WERI-Rb-1 (cell line): ENCODE measurements around the gene SLC12A8.

Experiments
- DNase-seq: peaks from one replicate; pipeline ENCODE4 v3.0.0-alpha.2; 2020
- H3K27ac ChIP-seq: fragments of 250-450 bp; sonication (Bioruptor Pico); 2 replicates; pipeline ENCODE4 v1.5.1; 2020; ENCODE audit warnings: mild to moderate bottlenecking, moderate library complexity
- H3K27me3 ChIP-seq: fragments of 250-450 bp; sonication (Bioruptor Pico); 2 replicates; pipeline ENCODE4 v1.5.1; 2021; ENCODE audit warnings: mild to moderate bottlenecking, low read depth, moderate library complexity; ENCODE audit not compliant: insufficient read depth, severe bottlenecking
- H3K36me3 ChIP-seq: fragments of 250-450 bp; sonication (Bioruptor Pico); 2 replicates; pipeline ENCODE4 v1.5.1; 2020; ENCODE audit warnings: mild to moderate bottlenecking, moderate library complexity
- H3K4me3 ChIP-seq: 2 replicates; pipeline ENCODE4 v1.5.1; 2011; ENCODE audit warnings: low read depth, mild to moderate bottlenecking, control low read depth, low read length
- H3K9me3 ChIP-seq: fragments of 250-450 bp; sonication (Bioruptor Pico); 2 replicates; pipeline ENCODE4 v1.5.1; 2021; ENCODE audit warnings: mild to moderate bottlenecking, moderate library complexity; ENCODE audit not compliant: severe bottlenecking
- CTCF ChIP-seq: IDR thresholded peaks from 2 replicates; pipeline ENCODE4 v1.5.1; 2011; ENCODE audit warnings: low read depth, mild to moderate bottlenecking, control low read depth, inconsistent platforms, low read length

The SLC12A8 gene

GRCh38 chr3:125229168-125229567 is 16.6 kb upstream of the SLC12A8 start:
- no peak for TF ChIP-seq CTCF
- DNase-seq: no peak
- H3K27ac ChIP-seq: no peak overlapping the region
- H3K9me3 ChIP-seq: no peaks in the 10 kb centered on the region
- no peak overlapping the region for H3K4me3 ChIP-seq
- H3K27me3 ChIP-seq: no peaks in the 10 kb centered on the region
- peaks cover 16% of the 10 kb centered on the region for H3K36me3 ChIP-seq

- DNase-seq: no peak
- H3K27me3 ChIP-seq: no peaks in the 10 kb centered on the region
- no peaks in the 10 kb centered on the region for H3K36me3 ChIP-seq
- no peak overlapping the region for H3K4me3 ChIP-seq
- H3K9me3 ChIP-seq: no peaks in the 10 kb centered on the region
- no peak overlapping the region for H3K27ac ChIP-seq
- TF ChIP-seq CTCF: no peak
Measured at GRCh38 chr3:125221831-125222230, 9.3 kb upstream of the SLC12A8 start.

GRCh38 chr3:125220727-125221429 is 8.3 kb upstream of the SLC12A8 start:
- Histone ChIP-seq H3K27ac (no peak overlapping the region), H3K27me3 (no peaks in the 10 kb centered on the region), H3K36me3 (no peaks in the 10 kb centered on the region), H3K9me3 (no peaks in the 10 kb centered on the region), H3K4me3 (no peak overlapping the region)
- no peak for DNase-seq
- TF ChIP-seq CTCF: no peak

GRCh38 chr3:125220183-125220582 is 7.6 kb upstream of the SLC12A8 start:
- Histone ChIP-seq H3K27ac (peak overlapping the region; percentile 46; the same call in 1 of the 2 replicates), H3K36me3 (no peaks in the 10 kb centered on the region), H3K4me3 (no peak overlapping the region), H3K9me3 (no peaks in the 10 kb centered on the region), H3K27me3 (no peaks in the 10 kb centered on the region)
- no peak for TF ChIP-seq CTCF
- DNase-seq: no peak

- Histone ChIP-seq H3K9me3 (no peaks in the 10 kb centered on the region), H3K27me3 (no peaks in the 10 kb centered on the region), H3K27ac (peak overlapping the region; percentile 46), H3K4me3 (no peak overlapping the region), H3K36me3 (no peaks in the 10 kb centered on the region)
- no peak for TF ChIP-seq CTCF
- DNase-seq: peak; percentile 30
Measured at GRCh38 chr3:125219261-125219701, 6.7 kb upstream of the SLC12A8 start.

- peak overlapping the region; percentile 49; the same call in 1 of the 2 replicates for H3K27ac ChIP-seq
- DNase-seq: no peak
- H3K36me3 ChIP-seq: no peaks in the 10 kb centered on the region; the same call in 1 of the 2 replicates
- no peak overlapping the region for H3K4me3 ChIP-seq
- no peak for TF ChIP-seq CTCF
- no peaks in the 10 kb centered on the region for H3K27me3 ChIP-seq
- H3K9me3 ChIP-seq: no peaks in the 10 kb centered on the region
Measured at GRCh38 chr3:125214738-125215137, 2.2 kb upstream of the SLC12A8 start.
